ENCODE results near the gene NDUFA13. TPM values are rescaled to one million over a fixed set of nuclear protein-coding genes. Genes with fewer than 3 reads are reported as not detected.

NDUFA13 gene
- total RNA-seq, 4 donors from 2014 or later, result 26.6 to 83.0 (median 36.0) TPM

- no peak for TF ChIP-seq CTCF (IDR thresholded peaks at IDR 0.05; ENCODE audit: low read depth)
Observed at GRCh38 chr19:19501798-19502197, 14.2 kb upstream of the NDUFA13 start.

GRCh38 chr19:19502281-19502680, 13.7 kb upstream of the NDUFA13 start:
- no peak for TF ChIP-seq CTCF (IDR thresholded peaks at IDR 0.05; ENCODE audit: low read depth)

- no peak for TF ChIP-seq CTCF (IDR thresholded peaks at IDR 0.05; ENCODE audit: low read depth)
Observed at GRCh38 chr19:19502808-19503602, 13.0 kb upstream of the NDUFA13 start.

GRCh38 chr19:19504754-19505668, 11.0 kb upstream of the NDUFA13 start:
- TF ChIP-seq CTCF (IDR thresholded peaks at IDR 0.05; ENCODE audit: low read depth), result no peak

GRCh38 chr19:19505669-19506326, 10.2 kb upstream of the NDUFA13 start:
- no peak for TF ChIP-seq CTCF (IDR thresholded peaks at IDR 0.05; ENCODE audit: low read depth)

GRCh38 chr19:19506592-19506991, 9.4 kb upstream of the NDUFA13 start:
- no peak for TF ChIP-seq CTCF (IDR thresholded peaks at IDR 0.05; ENCODE audit: low read depth)
